ENCODE data around the gene AKT3.
"Not testable (repeated sequence)": the region's sequence is repeated elsewhere in the genome, so short reads cannot be mapped to it uniquely, and the experiment has no call there.

GRCh38 chr1:243589286-243589685 lies 260.8 kb downstream of the AKT3 start:
- not testable (repeated sequence) for TF ChIP-seq CTCF (optimal IDR thresholded peaks at IDR 0.05 in 1 of 3, IDR thresholded peaks at IDR 0.05 in 1 of 3, conservative IDR thresholded peaks at IDR 0.05 in 1 of 3; ENCODE audit: extremely low read depth in 1 of 3, insufficient read depth in 2 of 3, low read length in 3 of 3); EZH2 (IDR thresholded peaks at IDR 0.05; ENCODE audit: low read length)
